MM.1S (cell line): Measurements from ENCODE around the gene PCP2.

ENCODE experiments used
- DNase-seq: peaks from one replicate; pipeline ENCODE4 v3.0.0-alpha.2; 2015
- H2AFZ ChIP-seq: fragments of 300-600 bp; sonication (generic); 2 replicates; pipeline ENCODE4 v1.6.0; 2016; ENCODE audit warnings: antibody characterized with exemption, low read length
- H3F3A ChIP-seq: fragments of 300-600 bp; sonication (generic); 2 replicates; pipeline ENCODE4 v1.6.1; 2016; ENCODE audit warnings: mild to moderate bottlenecking, antibody characterized with exemption, low read length, moderate library complexity, mixed read lengths; ENCODE audit not compliant: insufficient read depth
- H3K27ac ChIP-seq: fragments of 300-600 bp; sonication (generic); 2 replicates; pipeline ENCODE4 v1.5.1; 2016; ENCODE audit warnings: mild to moderate bottlenecking, low read length
- H3K27me3 ChIP-seq: fragments of 300-600 bp; sonication (generic); replicated peaks from 2 replicates; pipeline ENCODE4 v1.6.0; 2016; ENCODE audit warnings: low read length; ENCODE audit not compliant: insufficient read depth
- H3K36me3 ChIP-seq: fragments of 300-600 bp; sonication (generic); replicated peaks from 2 replicates; pipeline ENCODE4 v1.6.1; 2016; ENCODE audit warnings: mild to moderate bottlenecking, low read length, mixed read lengths; ENCODE audit not compliant: insufficient read depth
- H3K4me1 ChIP-seq: fragments of 300-600 bp; sonication (generic); 2 replicates; pipeline ENCODE4 v1.6.1; 2016; ENCODE audit warnings: low read length, mixed read lengths
- H3K4me2 ChIP-seq: fragments of 300-600 bp; sonication (generic); 2 replicates; pipeline ENCODE4 v1.6.0; 2016; ENCODE audit warnings: low read depth, low read length
- H3K4me3 ChIP-seq: fragments of 300-600 bp; sonication (generic); 2 replicates; pipeline ENCODE4 v1.5.1; 2016; ENCODE audit warnings: low read length, mixed read lengths
- H3K79me2 ChIP-seq: fragments of 300-600 bp; sonication (generic); 2 replicates; pipeline ENCODE4 v1.6.1; 2016; ENCODE audit warnings: mixed run types, low read length, mixed read lengths
- H3K9ac ChIP-seq: fragments of 300-600 bp; sonication (generic); 2 replicates; pipeline ENCODE4 v1.6.1; 2016; ENCODE audit warnings: low read length, mixed read lengths
- H3K9me2 ChIP-seq: fragments of 300-600 bp; sonication (generic); replicated peaks from 2 replicates; pipeline ENCODE4 v1.6.1; 2016; ENCODE audit warnings: mild to moderate bottlenecking, low read length, mixed read lengths; ENCODE audit not compliant: insufficient read depth
- H3K9me3 ChIP-seq: fragments of 300-600 bp; sonication (generic); replicated peaks from 2 replicates; pipeline ENCODE4 v1.6.1; 2016; ENCODE audit warnings: mild to moderate bottlenecking, low read length, mixed read lengths; ENCODE audit not compliant: insufficient read depth
- H4K20me1 ChIP-seq: fragments of 300-600 bp; sonication (generic); 2 replicates; pipeline ENCODE4 v1.6.1; 2016; ENCODE audit warnings: mild to moderate bottlenecking, low read length, moderate library complexity, mixed read lengths; ENCODE audit not compliant: insufficient read depth
- CTCF ChIP-seq: fragments of 300-600 bp; sonication (generic); IDR thresholded peaks from 2 replicates; pipeline ENCODE4 v1.5.1; 2016; ENCODE audit warnings: antibody characterized with exemption, low read length, mixed read lengths
- EZH2 ChIP-seq: fragments of 300-600 bp; sonication (generic); optimal IDR thresholded peaks from 2 replicates; pipeline ENCODE3; 2017; ENCODE audit warnings: low read depth, mild to moderate bottlenecking, antibody characterized with exemption, low read length, mixed read lengths
- EZH2phosphoT487 ChIP-seq: fragments of 300-600 bp; sonication (generic); IDR thresholded peaks from 2 replicates; pipeline ENCODE4 v1.6.1; 2018; ENCODE audit warnings: antibody characterized with exemption, low read length

The PCP2 gene

GRCh38 chr19:7658219-7658686 is 24.7 kb upstream of the PCP2 start:
- Histone ChIP-seq H3K9ac (peak overlapping the region; percentile 38; the same call in 1 of the 2 replicates), H3K4me2 (peak overlapping the region; percentile 73), H3K4me3 (peak overlapping the region; percentile 64), H3K9me2 (no peaks in the 10 kb centered on the region), H4K20me1 (no peaks in the 10 kb centered on the region), H3K27ac (no peak overlapping the region), H3K36me3 (no peaks in the 10 kb centered on the region), H3K9me3 (no peaks in the 10 kb centered on the region), H3K27me3 (peaks cover 71% of the 10 kb centered on the region), H3K79me2 (no peaks in the 10 kb centered on the region), H3K4me1 (no peaks in the 10 kb centered on the region), H2AFZ (peak overlapping the region; percentile 88), H3F3A (no peaks in the 10 kb centered on the region)
- DNase-seq: peak; percentile 83
- TF ChIP-seq CTCF (no peak), EZH2phosphoT487 (no peak), EZH2 (no peak)

DNA sequence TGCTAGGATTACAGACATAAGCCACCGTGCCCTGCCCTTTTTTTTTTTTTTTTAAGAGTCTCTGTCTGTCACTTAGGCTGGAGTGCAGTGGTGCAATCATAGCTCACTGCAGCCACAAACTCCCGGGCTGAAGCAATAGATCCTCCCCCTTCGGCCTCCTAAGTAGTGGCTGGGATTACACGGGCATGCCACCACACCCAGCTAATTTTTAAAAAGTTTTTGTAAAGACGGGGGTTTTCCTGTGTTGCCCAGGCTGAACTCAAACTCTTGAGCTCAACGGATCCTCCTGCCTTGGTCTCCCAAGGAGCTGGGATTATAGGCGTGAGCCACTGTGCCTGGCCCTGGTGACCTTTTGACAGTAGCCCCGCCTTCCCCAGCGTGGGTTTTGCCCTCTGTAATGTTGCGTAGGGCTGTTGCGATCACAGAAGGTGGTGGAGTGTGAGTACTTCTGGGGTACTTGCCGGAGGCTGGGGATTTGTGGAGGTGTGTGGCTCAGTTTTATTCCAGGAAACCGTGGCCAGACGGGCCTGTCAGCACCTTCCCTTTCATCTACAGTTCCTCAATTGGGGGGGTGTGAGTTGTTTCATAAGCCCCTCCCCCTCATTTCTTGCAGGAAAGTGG is 23.7 kb upstream of the PCP2 start:
- H3K9ac ChIP-seq: no peak overlapping the region
- DNase-seq: no peak
- no peak overlapping the region for H3K4me2 ChIP-seq
- TF ChIP-seq EZH2 (no peak), CTCF (no peak), EZH2phosphoT487 (no peak)
- no peak overlapping the region for H3K27ac ChIP-seq
- no peaks in the 10 kb centered on the region for H3K9me3 ChIP-seq
- no peak overlapping the region for H2AFZ ChIP-seq
- no peaks in the 10 kb centered on the region for H3K79me2 ChIP-seq
- no peaks in the 10 kb centered on the region for H4K20me1 ChIP-seq
- no peaks in the 10 kb centered on the region for H3K36me3 ChIP-seq
- H3K4me3 ChIP-seq: no peak overlapping the region
- peaks cover 66% of the 10 kb centered on the region for H3K27me3 ChIP-seq
- no peaks in the 10 kb centered on the region for H3K9me2 ChIP-seq
- H3K4me1 ChIP-seq: no peaks in the 10 kb centered on the region
- no peaks in the 10 kb centered on the region for H3F3A ChIP-seq

DNA sequence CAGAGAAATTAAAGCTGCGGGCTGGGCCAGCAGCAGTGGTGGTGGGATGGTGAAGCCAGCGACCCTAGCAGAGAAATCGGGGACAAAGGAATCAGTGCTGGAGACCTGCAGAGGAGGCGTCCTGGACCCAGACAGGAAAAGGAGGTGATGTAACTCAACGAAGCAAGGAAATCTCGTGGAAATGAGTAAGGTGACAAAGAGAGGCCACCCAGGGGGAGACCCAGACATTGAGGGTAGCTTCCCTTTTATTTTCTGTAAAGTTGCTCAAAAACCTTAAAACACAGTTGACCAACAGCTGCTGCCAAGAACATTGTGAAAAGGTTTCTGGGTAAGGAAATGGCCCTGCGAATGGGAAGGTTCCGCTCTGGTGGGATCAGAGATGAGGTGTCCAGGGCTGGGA is 22.1 kb upstream of the PCP2 start:
- H3K79me2 ChIP-seq: no peaks in the 10 kb centered on the region
- H3K4me3 ChIP-seq: no peak overlapping the region
- no peak for DNase-seq
- H3K27me3 ChIP-seq: peaks cover 59% of the 10 kb centered on the region
- no peaks in the 10 kb centered on the region for H3K36me3 ChIP-seq
- no peaks in the 10 kb centered on the region for H4K20me1 ChIP-seq
- no peaks in the 10 kb centered on the region for H3K9me3 ChIP-seq
- H3K4me2 ChIP-seq: no peak overlapping the region
- H3K27ac ChIP-seq: no peak overlapping the region
- no peak overlapping the region for H2AFZ ChIP-seq
- TF ChIP-seq EZH2phosphoT487 (no peak), CTCF (no peak), EZH2 (no peak)
- H3F3A ChIP-seq: no peaks in the 10 kb centered on the region
- H3K4me1 ChIP-seq: no peaks in the 10 kb centered on the region
- no peak overlapping the region for H3K9ac ChIP-seq
- no peaks in the 10 kb centered on the region for H3K9me2 ChIP-seq
